Right hindlimb (tissue), 1 donor: ENCODE data around the gene ACOT2.

ENCODE experiments used
- DNase-seq: peaks from one replicate; pipeline ENCODE4 v3.0.0-alpha.2; 2018

Gene ACOT2

DNA sequence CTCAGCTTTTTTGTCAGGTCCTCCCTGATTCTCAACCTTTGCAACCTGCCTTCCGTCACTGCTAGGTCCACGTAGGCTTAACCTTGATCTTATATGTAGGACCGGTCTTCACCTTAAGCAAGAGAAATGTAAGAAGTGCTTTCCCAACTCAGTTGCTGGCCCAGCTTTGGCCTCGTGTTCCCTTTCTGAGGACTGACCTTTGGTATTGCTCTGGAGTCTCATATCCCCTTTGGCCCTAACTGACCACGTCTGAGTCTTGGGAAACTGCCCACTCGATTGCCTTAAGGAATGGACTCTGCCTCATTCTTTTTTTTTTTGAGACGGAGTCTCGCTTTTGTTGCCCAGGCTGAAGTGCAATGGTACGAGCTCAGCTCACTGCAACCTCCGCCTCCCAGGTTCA, 51.3 kb downstream of the ACOT2 start:
- DNase-seq: no peak

DNA sequence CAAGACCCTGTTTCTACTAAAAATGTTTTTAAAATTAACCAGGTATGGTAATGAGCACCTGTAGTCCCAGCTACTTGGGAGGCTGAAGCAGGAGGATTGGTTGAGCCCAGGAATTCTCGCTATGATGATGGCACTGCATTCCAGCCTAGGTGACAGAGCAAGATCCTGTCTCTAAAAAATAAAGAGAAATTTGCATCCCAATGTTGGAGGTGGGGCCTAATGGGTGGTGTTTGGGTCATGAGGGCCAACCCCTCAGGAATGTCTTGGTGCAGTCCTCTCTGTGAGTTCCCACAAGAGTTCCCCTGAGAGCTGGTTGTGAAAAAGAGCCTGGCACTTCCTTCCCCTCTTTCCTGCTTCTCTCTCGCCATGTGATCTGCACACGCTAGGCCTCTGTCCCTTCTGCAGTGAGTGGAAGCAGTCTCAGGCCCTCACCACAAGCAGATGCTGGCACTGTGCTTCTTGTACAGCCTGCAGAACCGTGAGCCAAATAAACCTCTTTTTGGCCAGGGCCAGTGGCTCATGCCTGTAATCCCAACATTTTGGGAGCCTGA, 54.6 kb downstream of the ACOT2 start:
- no peak for DNase-seq
